Measurements from ENCODE around the gene CHCHD6. TPM values are rescaled to one million over a fixed set of nuclear protein-coding genes. Genes with fewer than 3 reads are reported as not detected.

Gene CHCHD6, protein sequence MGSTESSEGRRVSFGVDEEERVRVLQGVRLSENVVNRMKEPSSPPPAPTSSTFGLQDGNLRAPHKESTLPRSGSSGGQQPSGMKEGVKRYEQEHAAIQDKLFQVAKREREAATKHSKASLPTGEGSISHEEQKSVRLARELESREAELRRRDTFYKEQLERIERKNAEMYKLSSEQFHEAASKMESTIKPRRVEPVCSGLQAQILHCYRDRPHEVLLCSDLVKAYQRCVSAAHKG
- total RNA-seq (2014; rRNA removed) (32.3 and 33.0 TPM in 2 replicates), Bru-seq, nascent RNA (percentile 60 among the genes with signal in this experiment), BruChase-seq, experiment 1, labeled RNA remaining after a 6-hour chase (percentile 51 among the genes with signal in this experiment), BruChase-seq, experiment 2, labeled RNA remaining after a 2-hour chase (percentile 52 among the genes with signal in this experiment)
- long read RNA-seq, transcript CHCHD6-201 (8 exons, 1,006 nt): major isoform, 7 of 19 reads
- long read RNA-seq, partial matches to known transcripts: 5 of 19 reads
- long read RNA-seq, other reads (novel, unspliced or antisense): 7 of 19 reads

DNA sequence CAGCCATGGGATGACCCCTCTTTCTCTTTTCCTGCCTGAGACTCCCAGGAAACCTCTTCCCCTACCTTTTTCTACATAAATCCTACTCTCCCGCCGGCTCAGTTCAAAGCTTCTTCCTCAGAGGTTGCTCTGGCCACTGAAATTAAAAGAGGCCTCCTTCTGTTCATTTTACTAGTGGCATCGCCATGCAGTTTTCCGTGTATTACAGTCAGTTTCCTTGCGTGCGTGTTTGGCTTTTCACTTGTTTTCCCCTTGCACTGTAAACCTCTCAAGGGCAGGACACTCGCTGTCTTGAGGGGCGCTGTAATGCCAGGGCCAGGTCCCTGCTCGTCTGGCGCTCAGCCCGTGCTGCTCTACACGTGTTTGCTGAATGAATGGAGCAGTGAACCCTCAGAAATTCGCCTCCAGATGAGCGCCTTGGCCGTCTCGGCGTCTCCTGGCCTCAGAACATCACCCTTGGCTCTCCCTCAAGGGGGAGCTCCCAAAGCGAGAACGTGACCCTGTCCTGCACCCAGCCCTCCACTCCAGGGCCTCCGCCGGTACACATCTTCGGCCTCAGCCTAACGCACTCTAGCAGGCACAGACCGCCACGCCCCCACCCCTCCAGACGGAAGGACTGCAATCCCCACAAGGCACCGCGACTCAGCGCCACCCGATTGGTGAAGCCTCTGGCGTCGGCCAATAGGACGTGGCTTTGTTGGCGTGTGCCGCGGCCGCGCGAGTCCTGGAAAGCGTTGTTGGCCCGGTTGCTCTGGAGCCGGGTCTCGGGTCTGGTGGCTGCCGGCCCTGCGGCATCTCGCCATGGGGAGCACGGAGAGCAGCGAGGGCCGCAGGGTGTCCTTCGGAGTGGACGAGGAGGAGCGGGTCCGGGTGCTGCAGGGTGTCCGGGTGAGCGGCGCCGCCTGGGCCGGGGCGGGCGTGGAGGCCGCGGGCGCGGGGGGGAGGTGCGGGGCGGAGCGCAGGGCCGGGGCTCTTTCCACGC, at the start of gene CHCHD6:
TSS of gene CHCHD6 (plus strand) at position 729 of the 982 bp plus-strand sequence. CDS start at position 802, 73 bp downstream.
- peak within 1 kb of the TSS; percentile 86 for H2AFZ ChIP-seq (ENCODE audit: low read length)
- no peaks in the 10 kb centered on the region for H3K27me3 ChIP-seq (ENCODE audit: low read length)
- CTCF ChIA-PET: interaction anchor here (0.6 kb wide), 1 partner anchor 11 kb away, joined by 3 read pairs; no protein-coding TSS in a partner anchor
- H3K9ac ChIP-seq (ENCODE audit: low read length): peak within 1 kb of the TSS; percentile 74
- H3K4me2 ChIP-seq (ENCODE audit: low read length): peak within 1 kb of the TSS; percentile 90
- no peaks in the 10 kb centered on the region for H4K20me1 ChIP-seq (ENCODE audit: low read length)
- H3K9me2 ChIP-seq (replicated peaks; ENCODE audit: low read length): no peaks in the 10 kb centered on the region
- H3F3A ChIP-seq (ENCODE audit: low read length, unreplicated experiment): no peaks in the 10 kb centered on the region
- BruUV-seq (replicated peaks): no TSS peak
- no peaks in the 10 kb centered on the region for H3K9me3 ChIP-seq (ENCODE audit: low read length)
- H3K4me1 ChIP-seq (ENCODE audit: insufficient read depth, low read length): peaks cover 17% of the 10 kb centered on the region
- TF ChIP-seq, protein P1, sequence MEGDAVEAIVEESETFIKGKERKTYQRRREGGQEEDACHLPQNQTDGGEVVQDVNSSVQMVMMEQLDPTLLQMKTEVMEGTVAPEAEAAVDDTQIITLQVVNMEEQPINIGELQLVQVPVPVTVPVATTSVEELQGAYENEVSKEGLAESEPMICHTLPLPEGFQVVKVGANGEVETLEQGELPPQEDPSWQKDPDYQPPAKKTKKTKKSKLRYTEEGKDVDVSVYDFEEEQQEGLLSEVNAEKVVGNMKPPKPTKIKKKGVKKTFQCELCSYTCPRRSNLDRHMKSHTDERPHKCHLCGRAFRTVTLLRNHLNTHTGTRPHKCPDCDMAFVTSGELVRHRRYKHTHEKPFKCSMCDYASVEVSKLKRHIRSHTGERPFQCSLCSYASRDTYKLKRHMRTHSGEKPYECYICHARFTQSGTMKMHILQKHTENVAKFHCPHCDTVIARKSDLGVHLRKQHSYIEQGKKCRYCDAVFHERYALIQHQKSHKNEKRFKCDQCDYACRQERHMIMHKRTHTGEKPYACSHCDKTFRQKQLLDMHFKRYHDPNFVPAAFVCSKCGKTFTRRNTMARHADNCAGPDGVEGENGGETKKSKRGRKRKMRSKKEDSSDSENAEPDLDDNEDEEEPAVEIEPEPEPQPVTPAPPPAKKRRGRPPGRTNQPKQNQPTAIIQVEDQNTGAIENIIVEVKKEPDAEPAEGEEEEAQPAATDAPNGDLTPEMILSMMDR (conservative IDR thresholded peaks at IDR 0.05; ENCODE audit: low read depth, low read length): peak; percentile 41
- TF ChIP-seq EZH2 (IDR thresholded peaks at IDR 0.05; ENCODE audit: low read length, unreplicated experiment): no peak
- DNase-seq (peak; percentile 94), ATAC-seq (peak; percentile 98)
- intact Hi-C loops (cut with micrococcal nuclease): no loop called here
- H3K79me2 ChIP-seq (ENCODE audit: low read length): peaks cover 43% of the 10 kb centered on the region
- no peaks in the 10 kb centered on the region; the same call in 1 of the 2 replicates for H3K36me3 ChIP-seq (ENCODE audit: low read depth, low read length)
- H3K27ac ChIP-seq (ENCODE audit: low read length): no peak within 1 kb of the TSS
- H3K4me3 ChIP-seq (ENCODE audit: low read length): peak within 1 kb of the TSS; percentile 76
- POLR2A ChIA-PET (ENCODE audit: unreplicated experiment): no interaction called here

DNA sequence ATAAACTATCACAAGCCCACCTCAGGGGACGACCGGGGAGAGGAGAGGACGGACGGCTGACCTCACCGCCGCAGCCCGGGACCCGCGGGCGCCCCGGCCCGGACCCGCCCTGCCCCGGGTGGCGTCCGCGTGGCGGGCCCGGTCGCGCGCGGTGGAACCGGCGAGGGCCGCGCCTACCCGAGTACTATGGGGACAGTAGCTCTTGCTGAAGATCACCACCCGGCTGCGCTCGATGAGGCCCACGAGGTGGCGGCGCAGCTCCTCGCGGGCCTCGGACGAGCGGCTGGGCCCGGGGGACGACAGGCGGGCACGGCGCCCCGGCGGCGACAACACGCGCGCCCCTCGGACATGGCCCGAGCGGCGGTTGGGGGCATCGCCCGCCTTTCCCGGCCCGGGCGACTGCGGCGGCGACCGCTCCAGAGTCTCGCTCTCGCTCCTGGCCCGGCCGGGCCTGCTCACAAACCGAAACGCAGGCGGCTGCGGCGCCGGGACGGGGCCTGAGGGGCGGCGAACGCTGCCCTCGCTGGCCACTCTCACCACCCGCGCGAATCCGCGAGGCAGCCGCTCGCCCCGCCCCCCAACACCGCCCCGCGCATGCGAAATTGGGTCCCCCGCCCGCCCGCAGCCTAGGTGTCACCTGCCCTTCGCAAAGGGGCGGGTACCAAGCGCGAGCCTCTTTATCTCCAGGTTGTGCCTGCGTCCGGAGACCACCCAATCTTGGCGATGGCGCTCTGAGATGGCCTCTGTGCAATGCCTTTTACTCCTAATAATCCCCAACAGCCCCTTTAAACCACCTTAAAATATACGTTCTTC, 49.3 kb upstream of the CHCHD6 start, which contains the start of gene TXNRD3:
TSS of gene TXNRD3 (minus strand) at position 554 of the 813 bp plus-strand sequence.
- H3K4me1 ChIP-seq (ENCODE audit: insufficient read depth, low read length): no peaks in the 10 kb centered on the region
- peak; percentile 69 for DNase-seq
- H3K9me2 ChIP-seq (replicated peaks; ENCODE audit: low read length): no peaks in the 10 kb centered on the region
- no peaks in the 10 kb centered on the region for H3K36me3 ChIP-seq (ENCODE audit: low read depth, low read length)
- intact Hi-C loops (cut with micrococcal nuclease): no loop called here
- peaks cover 5% of the 10 kb centered on the region; the same call in 1 of the 2 replicates for H3K79me2 ChIP-seq (ENCODE audit: low read length)
- no peak for TF ChIP-seq EZH2 (IDR thresholded peaks at IDR 0.05; ENCODE audit: low read length, unreplicated experiment)
- TF ChIP-seq EZH2phosphoT487 (IDR thresholded peaks at IDR 0.05; ENCODE audit: borderline replicate concordance, low read length): no peak
- TF ChIP-seq, protein P1 (conservative IDR thresholded peaks at IDR 0.05; ENCODE audit: low read depth, low read length): no peak
- H3K4me3 ChIP-seq (ENCODE audit: low read length): peak within 1 kb of the TSS; percentile 91
- CTCF ChIA-PET: no interaction called here
- no peaks in the 10 kb centered on the region for H3K9me3 ChIP-seq (ENCODE audit: low read length)
- peak within 1 kb of the TSS; percentile 97 for H3K4me2 ChIP-seq (ENCODE audit: low read length)
- peak within 1 kb of the TSS; percentile 88 for H3K9ac ChIP-seq (ENCODE audit: low read length)
- BruUV-seq (replicated peaks): no TSS peak
- H3F3A ChIP-seq (ENCODE audit: low read length, unreplicated experiment): no peaks in the 10 kb centered on the region
- POLR2A ChIA-PET (ENCODE audit: unreplicated experiment): no interaction called here
- H2AFZ ChIP-seq (ENCODE audit: low read length): peak within 1 kb of the TSS; percentile 76
- no peaks in the 10 kb centered on the region for H4K20me1 ChIP-seq (ENCODE audit: low read length)
- no peaks in the 10 kb centered on the region for H3K27me3 ChIP-seq (ENCODE audit: low read length)
- no peak within 1 kb of the TSS for H3K27ac ChIP-seq (ENCODE audit: low read length)
- peak; percentile 93 for ATAC-seq

All from PC-3 (cell line).